Activated naive CD4-positive, alpha-beta T cell treated with anti-CD3 and anti-CD28 coated beads for 36 hours (primary cell): ENCODE results near the gene SNX10. TPM values are rescaled to one million over a fixed set of nuclear protein-coding genes. Genes with fewer than 3 reads are reported as not detected.
A peak's percentile ranks its signal among the peaks of the same experiment; 100 is the strongest.

Source experiments
- CTCF ChIA-PET: fragments of 350-600 bp; sonication (Branson Sonifier 250); formaldehyde crosslinking; loops from one replicate; lab custom pipeline; 2021; ENCODE audit warnings: antibody characterized with exemption; lab: Charles Lee
- DNase-seq: peaks from one replicate; pipeline ENCODE4 v3.0.0-alpha.2; 2020
- H3K27ac Mint-ChIP-seq: one replicate; pipeline ENCODE4 v1.8.0; 2021; ENCODE audit warnings: mild to moderate bottlenecking, mixed read lengths
- H3K27me3 Mint-ChIP-seq: one replicate; pipeline ENCODE4 v1.8.0; 2021; ENCODE audit warnings: low read depth, mixed read lengths
- H3K36me3 Mint-ChIP-seq: one replicate; pipeline ENCODE4 v1.8.0; 2021; ENCODE audit warnings: low read depth, mixed read lengths
- H3K4me1 Mint-ChIP-seq: one replicate; pipeline ENCODE4 v1.8.0; 2021; ENCODE audit warnings: low read depth, mixed read lengths
- H3K4me3 Mint-ChIP-seq: one replicate; pipeline ENCODE4 v1.8.0; 2021; ENCODE audit warnings: mild to moderate bottlenecking, moderate library complexity, mixed read lengths
- H3K9me3 Mint-ChIP-seq: one replicate; pipeline ENCODE4 v1.8.0; 2021; ENCODE audit warnings: mixed read lengths
- intact Hi-C: fragments of 100-400 bp; cut with micrococcal nuclease; formaldehyde crosslinking; loops from one replicate; pipeline ENCODE4 v1.15.1; 2023
- total RNA-seq, 2 experiments: library from RNA; stranded (reverse); gene quantifications; one replicate each; pipeline ENCODE4 v1.2.3, GENCODE V29; 2021

SNX10 gene
- total RNA-seq, 2 experiments from 2014 or later: 17.0 to 17.5 TPM

GRCh38 chr7:26298472-26299058, 6.9 kb downstream of the SNX10 start:
- H3K36me3 Mint-ChIP-seq: peaks cover 2% of the 10 kb centered on the region
- CTCF ChIA-PET: interaction anchor here (0.6 kb wide), 1 partner anchor 71 kb away, joined by 4 read pairs; no protein-coding TSS in a partner anchor
- no peak for DNase-seq
- no peak overlapping the region for H3K27ac Mint-ChIP-seq
- H3K9me3 Mint-ChIP-seq: no peaks in the 10 kb centered on the region
- no peaks in the 10 kb centered on the region for H3K27me3 Mint-ChIP-seq
- intact Hi-C loops: loop anchor here (10.0 kb wide), 2 partner anchors 856 to 1906 kb away; partner anchors contain the start of genes HOXA3 and HOXA7
- H3K4me3 Mint-ChIP-seq: no peak overlapping the region
- peaks cover 14% of the 10 kb centered on the region for H3K4me1 Mint-ChIP-seq

DNA sequence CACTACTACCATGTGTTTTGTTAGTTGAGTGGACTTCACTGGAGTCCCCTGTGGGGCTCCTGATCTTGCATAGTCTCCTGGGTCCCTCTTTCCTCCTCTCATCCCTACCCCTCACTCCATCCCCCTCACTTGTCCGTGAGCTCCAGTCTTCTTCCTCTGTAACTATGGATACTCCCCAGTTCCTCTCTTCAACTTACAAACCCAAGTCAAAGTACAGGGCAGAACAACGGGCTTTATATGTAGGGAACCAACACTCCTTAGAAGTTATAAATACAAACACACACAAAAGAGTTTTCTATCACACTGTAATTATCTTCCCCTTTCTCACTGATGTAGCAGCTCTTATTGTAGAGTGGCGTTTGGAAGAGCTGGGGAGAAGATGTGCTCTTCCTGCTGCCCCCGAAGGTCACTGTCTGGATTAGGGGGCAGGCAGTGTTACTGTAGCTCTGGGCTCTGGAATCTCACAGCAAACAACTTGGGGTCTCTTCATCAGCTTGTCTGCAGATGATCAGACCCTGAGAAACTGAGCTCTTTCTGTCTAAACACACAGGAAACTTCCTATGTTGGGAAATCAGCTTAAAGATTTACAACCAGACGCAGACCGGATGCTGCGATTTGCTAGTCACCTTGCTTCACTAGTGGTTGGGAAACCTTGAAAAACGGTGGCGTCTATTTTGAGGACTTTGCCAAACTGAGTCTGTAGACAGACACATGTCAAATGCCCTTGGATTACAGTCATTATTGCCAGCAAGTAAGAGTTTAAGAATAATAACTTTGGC, 13.6 kb downstream of the SNX10 start:
- Mint-ChIP-seq H3K4me1 (peaks cover 14% of the 10 kb centered on the region), H3K27me3 (no peaks in the 10 kb centered on the region), H3K36me3 (peaks cover 12% of the 10 kb centered on the region), H3K4me3 (peak overlapping the region; percentile 3), H3K9me3 (no peaks in the 10 kb centered on the region), H3K27ac (no peak overlapping the region)
- intact Hi-C loops: loop anchor here (1.0 kb wide), 1 partner anchor 11 kb away; no protein-coding TSS in a partner anchor
- DNase-seq: peak; percentile 65
- CTCF ChIA-PET: interaction anchor here (0.7 to 1.4 kb wide), 6 partner anchors 9 to 226 kb away, joined by 3 to 4 read pairs (median 4); no protein-coding TSS in a partner anchor

GRCh38 chr7:26305869-26306665, 14.4 kb downstream of the SNX10 start:
- CTCF ChIA-PET: interaction anchor here (1.0 to 1.4 kb wide), 4 partner anchors 10 to 227 kb away, joined by 3 to 4 read pairs (median 4); no protein-coding TSS in a partner anchor

DNA sequence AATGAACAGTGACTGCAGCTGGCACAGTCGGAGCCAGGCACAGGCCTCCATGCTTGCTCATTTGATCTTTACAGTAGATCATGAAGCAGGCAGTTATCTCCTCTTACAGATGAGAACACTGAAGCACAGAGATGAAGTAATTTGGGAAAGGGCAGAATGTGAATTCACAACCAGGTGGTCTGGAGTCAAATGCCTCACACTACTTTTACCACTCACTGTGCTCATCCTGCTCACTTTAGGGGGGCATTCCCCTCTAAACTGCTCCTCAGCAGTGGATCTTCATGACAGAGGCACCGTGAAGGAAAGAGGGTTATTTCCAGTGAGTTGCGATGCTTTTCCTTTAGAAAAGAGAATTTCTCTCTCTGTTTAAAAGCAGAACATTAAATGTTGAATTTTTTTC, 15.1 kb downstream of the SNX10 start:
- Mint-ChIP-seq H3K4me1 (peaks cover 14% of the 10 kb centered on the region), H3K27ac (no peak overlapping the region), H3K36me3 (peaks cover 12% of the 10 kb centered on the region), H3K4me3 (no peak overlapping the region), H3K27me3 (no peaks in the 10 kb centered on the region), H3K9me3 (no peaks in the 10 kb centered on the region)
- intact Hi-C loops: no loop called here
- no peak for DNase-seq
- CTCF ChIA-PET: no interaction called here

More at GRCh38 chr7:26305869-26306665, 14.4 kb downstream of the SNX10 start:
- H3K27me3 Mint-ChIP-seq: no peaks in the 10 kb centered on the region
- no peak overlapping the region for H3K4me3 Mint-ChIP-seq
- peaks cover 12% of the 10 kb centered on the region for H3K36me3 Mint-ChIP-seq
- H3K4me1 Mint-ChIP-seq: peaks cover 14% of the 10 kb centered on the region
- intact Hi-C loops: loop anchor here (1.0 kb wide), 1 partner anchor 12 kb away; no protein-coding TSS in a partner anchor
- no peaks in the 10 kb centered on the region for H3K9me3 Mint-ChIP-seq
- no peak overlapping the region for H3K27ac Mint-ChIP-seq
- no peak for DNase-seq

GRCh38 chr7:26307226-26307625, 15.6 kb downstream of the SNX10 start:
- H3K4me1 Mint-ChIP-seq: peaks cover 14% of the 10 kb centered on the region
- H3K9me3 Mint-ChIP-seq: no peaks in the 10 kb centered on the region
- DNase-seq: no peak
- CTCF ChIA-PET: no interaction called here
- H3K27ac Mint-ChIP-seq: no peak overlapping the region
- H3K4me3 Mint-ChIP-seq: no peak overlapping the region
- no peaks in the 10 kb centered on the region for H3K27me3 Mint-ChIP-seq
- intact Hi-C loops: no loop called here
- H3K36me3 Mint-ChIP-seq: peaks cover 12% of the 10 kb centered on the region

- H3K27ac Mint-ChIP-seq: no peak overlapping the region
- no peak overlapping the region for H3K4me3 Mint-ChIP-seq
- H3K27me3 Mint-ChIP-seq: no peaks in the 10 kb centered on the region
- H3K36me3 Mint-ChIP-seq: peaks cover 12% of the 10 kb centered on the region
- CTCF ChIA-PET: no interaction called here
- intact Hi-C loops: no loop called here
- DNase-seq: no peak
- peaks cover 14% of the 10 kb centered on the region for H3K4me1 Mint-ChIP-seq
- H3K9me3 Mint-ChIP-seq: no peaks in the 10 kb centered on the region
Measured at GRCh38 chr7:26307791-26308190, 16.1 kb downstream of the SNX10 start.

GRCh38 chr7:26308551-26308950, 16.9 kb downstream of the SNX10 start:
- Mint-ChIP-seq H3K4me3 (no peak overlapping the region), H3K36me3 (peaks cover 12% of the 10 kb centered on the region), H3K27me3 (no peaks in the 10 kb centered on the region), H3K27ac (no peak overlapping the region), H3K9me3 (no peaks in the 10 kb centered on the region), H3K4me1 (peaks cover 14% of the 10 kb centered on the region)
- CTCF ChIA-PET: no interaction called here
- intact Hi-C loops: no loop called here
- DNase-seq: no peak

GRCh38 chr7:26309089-26309488, 17.4 kb downstream of the SNX10 start:
- H3K36me3 Mint-ChIP-seq: peaks cover 12% of the 10 kb centered on the region
- H3K4me3 Mint-ChIP-seq: no peak overlapping the region
- CTCF ChIA-PET: no interaction called here
- intact Hi-C loops: no loop called here
- no peak for DNase-seq
- no peaks in the 10 kb centered on the region for H3K9me3 Mint-ChIP-seq
- H3K27me3 Mint-ChIP-seq: no peaks in the 10 kb centered on the region
- peaks cover 14% of the 10 kb centered on the region for H3K4me1 Mint-ChIP-seq
- no peak overlapping the region for H3K27ac Mint-ChIP-seq

DNA sequence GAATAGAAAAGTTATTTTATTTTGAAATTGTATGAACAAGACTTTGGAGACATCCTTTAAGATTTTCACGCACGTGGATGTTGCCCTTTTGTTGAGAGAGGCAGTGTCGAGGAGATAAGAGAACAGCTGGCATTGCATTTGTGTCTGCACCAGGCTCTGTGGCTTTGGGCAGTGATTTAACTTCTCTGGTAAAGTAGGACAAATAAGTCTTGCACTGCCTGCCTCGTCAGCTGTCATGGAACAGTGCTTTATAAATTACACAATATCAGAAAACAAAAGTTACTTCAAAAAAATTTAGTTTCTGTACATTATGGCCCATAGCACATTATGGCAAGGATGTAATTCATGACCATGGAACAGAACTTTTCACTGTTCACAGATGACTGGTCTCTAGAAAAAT, 20.1 kb downstream of the SNX10 start:
- Mint-ChIP-seq H3K27me3 (no peaks in the 10 kb centered on the region), H3K36me3 (peaks cover 10% of the 10 kb centered on the region), H3K9me3 (no peaks in the 10 kb centered on the region), H3K27ac (no peak overlapping the region), H3K4me1 (peaks cover 6% of the 10 kb centered on the region), H3K4me3 (no peak overlapping the region)
- DNase-seq: no peak
- intact Hi-C loops: no loop called here
- CTCF ChIA-PET: interaction anchor here (0.6 to 0.7 kb wide), 2 partner anchors 38 to 150 kb away, joined by 3 to 4 read pairs; no protein-coding TSS in a partner anchor

DNA sequence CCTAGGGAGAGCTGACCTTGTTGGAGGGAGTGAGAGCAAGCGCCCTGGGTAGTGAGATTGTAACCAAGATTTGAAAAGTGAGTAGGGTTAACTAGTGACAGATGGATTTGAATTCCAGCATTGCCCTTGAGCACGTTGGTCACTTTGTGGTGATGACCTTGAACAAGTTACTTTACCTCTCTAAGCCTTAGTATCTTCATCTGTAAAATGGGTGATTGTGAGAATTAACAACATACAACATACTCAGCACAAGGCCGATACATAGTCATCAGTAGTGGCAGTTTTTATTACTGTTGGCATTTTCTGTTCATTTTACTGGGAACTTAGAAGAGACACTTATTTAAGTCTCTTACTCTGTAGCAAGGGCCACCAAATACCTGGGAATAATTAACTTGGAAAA, 25.5 kb downstream of the SNX10 start:
- no peak for DNase-seq
- CTCF ChIA-PET: interaction anchor here (1.2 kb wide), 1 partner anchor 35 kb away, joined by 3 read pairs; no protein-coding TSS in a partner anchor
- H3K4me3 Mint-ChIP-seq: no peak overlapping the region
- intact Hi-C loops: no loop called here
- H3K9me3 Mint-ChIP-seq: no peaks in the 10 kb centered on the region
- H3K27me3 Mint-ChIP-seq: no peaks in the 10 kb centered on the region
- no peak overlapping the region for H3K27ac Mint-ChIP-seq
- H3K36me3 Mint-ChIP-seq: no peaks in the 10 kb centered on the region
- no peaks in the 10 kb centered on the region for H3K4me1 Mint-ChIP-seq

- H3K27me3 Mint-ChIP-seq: no peaks in the 10 kb centered on the region
- intact Hi-C loops: no loop called here
- CTCF ChIA-PET: interaction anchor here (0.7 kb wide), 2 partner anchors 34 to 52 kb away, joined by 3 read pairs; no protein-coding TSS in a partner anchor
- no peaks in the 10 kb centered on the region for H3K36me3 Mint-ChIP-seq
- no peaks in the 10 kb centered on the region for H3K9me3 Mint-ChIP-seq
- H3K4me1 Mint-ChIP-seq: no peaks in the 10 kb centered on the region
- H3K27ac Mint-ChIP-seq: no peak overlapping the region
- H3K4me3 Mint-ChIP-seq: no peak overlapping the region
- DNase-seq: no peak
Measured at GRCh38 chr7:26318921-26319320, 27.3 kb downstream of the SNX10 start.

DNA sequence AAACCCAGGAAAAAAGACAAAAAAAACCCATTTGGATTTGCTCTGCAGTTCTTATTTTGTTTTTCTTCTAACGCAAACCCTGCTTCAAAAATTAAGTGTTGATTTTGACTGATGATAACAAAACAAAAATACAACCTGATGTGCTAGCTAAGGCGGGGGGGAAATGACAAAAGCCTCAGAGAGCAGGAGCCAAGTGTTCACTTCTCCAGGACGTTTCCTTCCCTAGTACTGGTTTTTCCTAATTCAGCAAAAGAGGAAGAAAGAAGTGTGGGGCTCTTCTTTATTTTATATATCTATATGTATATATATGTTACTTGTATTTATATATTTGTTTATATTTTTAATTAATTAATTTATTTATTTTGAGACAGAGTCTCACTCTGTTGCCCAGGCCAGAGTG, 28.0 kb downstream of the SNX10 start:
- no peak overlapping the region for H3K27ac Mint-ChIP-seq
- no peak for DNase-seq
- intact Hi-C loops: no loop called here
- H3K27me3 Mint-ChIP-seq: no peaks in the 10 kb centered on the region
- H3K4me1 Mint-ChIP-seq: no peaks in the 10 kb centered on the region
- H3K36me3 Mint-ChIP-seq: no peaks in the 10 kb centered on the region
- CTCF ChIA-PET: no interaction called here
- no peak overlapping the region for H3K4me3 Mint-ChIP-seq
- H3K9me3 Mint-ChIP-seq: no peaks in the 10 kb centered on the region
